IMR-90 (cell line): ENCODE data around the gene APH1A. TPM values are rescaled to one million over a fixed set of nuclear protein-coding genes. Genes with fewer than 3 reads are reported as not detected.
A peak's percentile ranks its signal among the peaks of the same experiment; 100 is the strongest.

Experiments used
- ATAC-seq: fragments of 200-7000 bp; cut with Tn5 transposase; 2 replicates; pipeline ENCODE4 v1.9.1; 2020; ENCODE audit warnings: low read depth, mild to moderate bottlenecking, moderate library complexity
- BruUV-seq: library from RNA; stranded (reverse); fragments of 400-500 nt; replicated peaks from 2 replicates; lab custom pipeline; 2021; lab: Mats Ljungman, UMichigan
- CTCF ChIA-PET: fragments of 300-600 bp; formaldehyde crosslinking; extraction: SDS; loops from one replicate; lab custom pipeline; 2021; ENCODE audit warnings: antibody characterized with exemption; lab: Yijun Ruan, JAX
- POLR2A ChIA-PET: fragments of 300-600 bp; sonication (Branson Sonifier 250); formaldehyde crosslinking; loops from one replicate; lab custom pipeline; 2022; ENCODE audit warnings: antibody characterized with exemption; ENCODE audit not compliant: unreplicated experiment; lab: Charles Lee
- DNase-seq: peaks from one replicate; pipeline ENCODE4 v3.0.0; 2013
- H2AFZ ChIP-seq: replicated peaks from 2 replicates; pipeline ENCODE3; 2013; ENCODE audit warnings: low read length, mild to moderate bottlenecking; ENCODE audit not compliant: poor library complexity
- H2AK5ac ChIP-seq: 2 replicates; pipeline ENCODE4 v1.6.1; 2013; ENCODE audit warnings: low read depth, low read length, inconsistent platforms
- H2AK9ac ChIP-seq: replicated peaks from 2 replicates; pipeline ENCODE3; 2013; ENCODE audit warnings: mild to moderate bottlenecking, low read depth, low read length, moderate library complexity; ENCODE audit not compliant: poor library complexity
- H2BK120ac ChIP-seq: 2 replicates; pipeline ENCODE4 v1.6.1; 2013; ENCODE audit warnings: low read depth, low read length, inconsistent platforms
- H2BK15ac ChIP-seq: 3 replicates; pipeline ENCODE4 v1.6.1; 2013; ENCODE audit warnings: low read depth, low read length, inconsistent platforms
- H2BK20ac ChIP-seq: 2 replicates; pipeline ENCODE4 v1.6.1; 2013; ENCODE audit warnings: low read depth, mild to moderate bottlenecking, inconsistent platforms, low read length, moderate library complexity
- H2BK5ac ChIP-seq: 2 replicates; pipeline ENCODE4 v1.6.1; 2013; ENCODE audit warnings: mild to moderate bottlenecking, low read depth, low read length, inconsistent platforms; ENCODE audit not compliant: poor library complexity, severe bottlenecking
- H3K14ac ChIP-seq: replicated peaks from 2 replicates; pipeline ENCODE4 v1.6.1; 2013; ENCODE audit warnings: low read depth, low read length, inconsistent platforms
- H3K18ac ChIP-seq: 2 replicates; pipeline ENCODE4 v1.6.1; 2013; ENCODE audit warnings: low read depth, low read length, control low read depth
- H3K23ac ChIP-seq: 2 replicates; pipeline ENCODE4 v1.6.1; 2013; ENCODE audit warnings: low read depth, low read length, inconsistent platforms
- H3K27ac ChIP-seq: 2 replicates; pipeline ENCODE4 v1.5.1; 2013; ENCODE audit warnings: mild to moderate bottlenecking, control low read depth, low read length; ENCODE audit not compliant: insufficient read depth
- H3K27me3 ChIP-seq: 2 replicates; pipeline ENCODE4 v1.6.1; 2013; ENCODE audit warnings: low read length; ENCODE audit not compliant: control insufficient read depth, insufficient read depth
- H3K36me3 ChIP-seq: 2 replicates; pipeline ENCODE4 v1.6.1; 2013; ENCODE audit warnings: low read length, mixed read lengths; ENCODE audit not compliant: control insufficient read depth, insufficient read depth
- H3K4ac ChIP-seq: 2 replicates; pipeline ENCODE4 v1.6.1; 2013; ENCODE audit warnings: low read depth, low read length, inconsistent platforms
- H3K4me1 ChIP-seq: 2 replicates; pipeline ENCODE4 v1.6.1; 2013; ENCODE audit warnings: low read length, mixed read lengths; ENCODE audit not compliant: control insufficient read depth, insufficient read depth
- H3K4me2 ChIP-seq: 2 replicates; pipeline ENCODE4 v1.6.1; 2013; ENCODE audit warnings: low read depth, mild to moderate bottlenecking, control low read depth, low read length, moderate library complexity
- H3K4me3 ChIP-seq: 2 replicates; pipeline ENCODE4 v1.5.1; 2013; ENCODE audit warnings: low read depth, mild to moderate bottlenecking, control low read depth, low read length, moderate library complexity; ENCODE audit not compliant: insufficient read depth
- H3K56ac ChIP-seq: 2 replicates; pipeline ENCODE4 v1.6.1; 2013; ENCODE audit warnings: low read length, inconsistent platforms; ENCODE audit not compliant: insufficient read depth; ENCODE audit errors: extremely low read depth
- H3K79me1 ChIP-seq, 2 experiments: 2 replicates each; pipeline ENCODE4 v1.6.1; 2013; ENCODE audit warnings: low read length in 2 of 2, inconsistent platforms in 1 of 2, low read depth in 1 of 2
- H3K9ac ChIP-seq: 2 replicates; pipeline ENCODE4 v1.6.1; 2013; ENCODE audit warnings: low read depth, low read length, control low read depth
- H3K9me1 ChIP-seq: 2 replicates; pipeline ENCODE4 v1.6.1; 2013; ENCODE audit warnings: low read length, inconsistent platforms; ENCODE audit not compliant: insufficient read depth
- H3K9me3 ChIP-seq: 2 replicates; pipeline ENCODE4 v1.6.1; 2013; ENCODE audit warnings: low read length; ENCODE audit not compliant: control insufficient read depth, insufficient read depth
- H4K20me1 ChIP-seq: 2 replicates; pipeline ENCODE4 v1.6.1; 2013; ENCODE audit warnings: low read length, inconsistent platforms; ENCODE audit not compliant: insufficient read depth
- H4K5ac ChIP-seq: 2 replicates; pipeline ENCODE4 v1.6.1; 2013; ENCODE audit warnings: mild to moderate bottlenecking, low read depth, low read length, control low read depth
- H4K8ac ChIP-seq, 2 experiments: 2 replicates each; pipeline ENCODE4 v1.6.1; 2013; ENCODE audit warnings: low read depth in 2 of 2, low read length in 2 of 2, control low read depth in 1 of 2, inconsistent platforms in 1 of 2
- H4K91ac ChIP-seq: 2 replicates; pipeline ENCODE4 v1.6.1; 2013; ENCODE audit warnings: low read depth, low read length, inconsistent platforms; ENCODE audit not compliant: insufficient read depth
- BHLHE40 ChIP-seq: fragments of 150-350 bp; IDR thresholded peaks from 2 replicates; pipeline ENCODE4 v1.6.1; 2016; ENCODE audit warnings: mild to moderate bottlenecking, low read depth, low read length
- CHD1 ChIP-seq: IDR thresholded peaks from 2 replicates; pipeline ENCODE4 v1.6.1; 2012; ENCODE audit warnings: low read depth, low read length, improper control_type of control experiment
- FOS ChIP-seq: fragments of 150-350 bp; IDR thresholded peaks from 2 replicates; pipeline ENCODE4 v1.6.1; 2016; ENCODE audit warnings: low read depth, low read length
- MAFK ChIP-seq: IDR thresholded peaks from 2 replicates; pipeline ENCODE4 v1.6.1; 2012; ENCODE audit warnings: low read depth, low read length, improper control_type of control experiment
- MAZ ChIP-seq: IDR thresholded peaks from 2 replicates; pipeline ENCODE4 v1.6.1; 2012; ENCODE audit warnings: low read depth, mild to moderate bottlenecking, low read length, improper control_type of control experiment, moderate library complexity, borderline replicate concordance
- MXI1 ChIP-seq: IDR thresholded peaks from 2 replicates; pipeline ENCODE4 v1.6.1; 2012; ENCODE audit warnings: low read depth, mild to moderate bottlenecking, low read length, moderate library complexity, borderline replicate concordance
- NFE2L2 ChIP-seq: fragments of 150-350 bp; IDR thresholded peaks from 2 replicates; pipeline ENCODE4 v1.6.1; 2016; ENCODE audit warnings: low read depth, mild to moderate bottlenecking, low read length
- POLR2A ChIP-seq: IDR thresholded peaks from 2 replicates; pipeline ENCODE4 v1.6.1; 2012; ENCODE audit warnings: mild to moderate bottlenecking, low read depth, low read length
- RAD21 ChIP-seq: IDR thresholded peaks from 2 replicates; pipeline ENCODE4 v1.6.1; 2012; ENCODE audit warnings: low read length, improper control_type of control experiment
- RCOR1 ChIP-seq: IDR thresholded peaks from 2 replicates; pipeline ENCODE4 v1.6.1; 2012; ENCODE audit warnings: mild to moderate bottlenecking, low read length, improper control_type of control experiment; ENCODE audit not compliant: insufficient replicate concordance
- RFX5 ChIP-seq: IDR thresholded peaks from 2 replicates; pipeline ENCODE4 v1.8.0; 2012; ENCODE audit warnings: low read depth, mild to moderate bottlenecking, low read length, moderate library complexity
- SMC3 ChIP-seq: fragments of 150-350 bp; IDR thresholded peaks from 2 replicates; pipeline ENCODE4 v1.6.1; 2016; ENCODE audit warnings: low read depth, mild to moderate bottlenecking, antibody characterized with exemption, low read length, moderate library complexity
- WGBS, 2 experiments: methylation state at CpG; one replicate each; pipeline versions ENCODE4 v1.1.5 to v1.1.7; 2013; ENCODE audit warnings: missing lambda C conversion rate in 2 of 2; ENCODE audit not compliant: insufficient read length in 1 of 2; ENCODE audit errors: extremely low coverage in 2 of 2; 5-methylcytosine and 5-hydroxymethylcytosine counted together
- dilution Hi-C: fragments of 300-500 bp; cut with HindIII; formaldehyde crosslinking; loops from one replicate; pipeline ENCODE4 v1.14.3; 2018; ENCODE audit warnings: low sequenced_read_pairs; ENCODE audit not compliant: unreplicated experiment
- in situ Hi-C: fragments of 300-500 bp; cut with MboI; formaldehyde crosslinking; loops from 3 replicates; pipeline ENCODE4 v1.14.3; 2019; ENCODE audit warnings: low sequenced_read_pairs, inconsistent platforms, mixed read lengths
- intact Hi-C: fragments of 100-400 bp; cut with micrococcal nuclease; formaldehyde crosslinking; loops from 2 replicates; pipeline ENCODE4 v1.10.0; 2022
- polyA plus RNA-seq, 3 experiments: library from polyadenylated mRNA; depleted of rRNA; stranded (reverse); fragments of >200 nt; gene quantifications; 2 replicates each; pipeline ENCODE4 v1.2.3, GENCODE V29; 2012; ENCODE audit warnings: low replicate concordance in 1 of 3
- total RNA-seq: library from RNA; depleted of rRNA; stranded (reverse); fragments of >200 nt; gene quantifications from 2 replicates; pipeline ENCODE4 v1.2.3, GENCODE V29; 2012
- TF ChIP-seq, protein P1 (sequence below): fragments of 150-350 bp; IDR thresholded peaks from 2 replicates; pipeline ENCODE4 v1.6.1; 2016; ENCODE audit warnings: low read depth, mild to moderate bottlenecking, low read length, moderate library complexity, borderline replicate concordance
- TF ChIP-seq, protein P2 (sequence below): fragments of 150-350 bp; IDR thresholded peaks from 2 replicates; pipeline ENCODE4 v1.6.1; 2017; ENCODE audit warnings: mild to moderate bottlenecking, antibody characterized with exemption, low read length, low read depth

APH1A gene
- total and polyA plus RNA-seq, 2 of the 4 experiments (the other 2 are of a cell fraction), result 62.0 to 94.2 TPM

DNA sequence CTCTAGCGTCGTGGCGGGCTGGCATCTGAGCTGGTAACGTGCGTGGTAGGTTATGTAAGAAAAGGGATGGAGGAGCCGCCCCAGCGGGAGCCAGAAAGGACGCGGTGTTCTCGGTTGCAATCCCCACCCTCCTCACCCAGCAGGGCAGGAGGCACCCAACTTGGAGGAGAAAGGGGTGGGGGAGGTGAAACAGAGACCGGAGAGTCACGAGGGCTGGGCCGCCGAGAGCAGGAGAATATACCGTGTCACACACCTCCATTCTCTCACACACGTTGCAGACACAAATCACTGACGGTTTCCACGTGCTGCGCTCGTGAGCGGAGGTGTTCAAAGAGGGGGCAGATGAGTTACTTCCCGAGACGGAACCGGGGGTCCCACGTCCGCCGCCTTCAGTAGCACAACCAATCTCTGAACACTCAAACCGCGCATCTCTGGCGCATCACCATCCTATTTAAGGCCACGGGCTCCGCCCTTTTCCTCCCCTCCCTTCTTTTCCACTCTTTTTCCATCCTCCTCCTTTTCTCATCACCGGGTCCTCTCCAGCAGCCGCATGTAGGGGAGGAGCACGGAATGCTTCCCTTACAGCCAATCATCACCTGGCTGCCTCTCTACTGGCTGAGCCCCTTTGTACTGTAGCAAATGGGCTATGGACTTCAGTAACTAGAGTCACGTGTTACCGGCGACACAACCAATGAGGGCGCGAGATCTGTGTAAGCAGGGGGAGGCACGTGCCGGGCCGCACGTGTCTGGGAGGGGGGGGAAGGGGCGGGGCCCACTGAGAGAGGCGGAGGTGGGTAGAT is 13.1 kb upstream of the APH1A start, which contains the start of gene CIART:
Gene CIART (plus strand): TSS at position 797 of the 800 bp plus-strand sequence. CDS start 714 bp downstream, outside the sequence.
- Histone ChIP-seq H3K4me1 (peaks cover 5% of the 10 kb centered on the region), H3K23ac (peak within 1 kb of the TSS; percentile 82), H3K9me1 (no peaks in the 10 kb centered on the region), H3K9ac (peak within 1 kb of the TSS; percentile 70), H3K36me3 (peaks cover 11% of the 10 kb centered on the region), H2AK5ac (peak within 1 kb of the TSS; percentile 40), H2AK9ac (peak within 1 kb of the TSS; percentile 93), H2BK15ac (peak within 1 kb of the TSS; percentile 28; the same call in 1 of the 3 replicates), H2BK5ac (peak within 1 kb of the TSS; percentile 43), H3K27ac (peak within 1 kb of the TSS; percentile 24), H3K56ac (peak within 1 kb of the TSS; percentile 57; the same call in 1 of the 2 replicates), H2BK20ac (no peak within 1 kb of the TSS), H2AFZ (peak within 1 kb of the TSS; percentile 92), H3K4me3 (peak within 1 kb of the TSS; percentile 58), H3K14ac (peak within 1 kb of the TSS; percentile 82), H4K5ac (0 out of 2 replicates have a peak within 1 kb of the TSS, but pooled peaks have one; percentile 12), H3K4me2 (peak within 1 kb of the TSS; percentile 84), H4K20me1 (no peaks in the 10 kb centered on the region), H4K91ac (peak within 1 kb of the TSS; percentile 58), H2BK120ac (peak within 1 kb of the TSS; percentile 60; the same call in 1 of the 2 replicates), H3K18ac (no peak within 1 kb of the TSS), H3K4ac (peak within 1 kb of the TSS; percentile 70), H3K27me3 (no peaks in the 10 kb centered on the region), H4K8ac (peak within 1 kb of the TSS; percentile 9 to 70; a peak in 3 of 4 replicates), H3K79me1 (peaks cover 17 to 21% of the 10 kb centered on the region in 2 experiments; a peak in 3 of 4 replicates), H3K9me3 (no peaks in the 10 kb centered on the region)
- dilution Hi-C loops (no loop called here), intact Hi-C loops (loop anchor here (1.0 to 5.0 kb wide), 2 partner anchors 26 to 45 kb away; partner anchors contain the start of gene ANP32E), in situ Hi-C loops (no loop called here)
- ATAC-seq (peak; percentile 98), DNase-seq (peak; percentile 100)
- BruUV-seq, result no TSS peak
- 2% methylated on average over 18 of the region's 46 CpGs; no CpG with 5 or more reads in 1 of the 2 experiments for WGBS, 2 experiments
- POLR2A ChIA-PET, result interaction anchor here (0.6 to 1.3 kb wide), 3 partner anchors 9 to 20 kb away, joined by 3 to 5 read pairs (median 5); partner anchors contain the start of gene C1orf54
- CTCF ChIA-PET, result interaction anchor here (0.6 to 3.8 kb wide), 3 partner anchors 9 to 77 kb away, joined by 4 to 31 read pairs (median 4); no protein-coding TSS in a partner anchor
- TF ChIP-seq NFE2L2, result peak; percentile 44; the same call in 1 of the 2 replicates
- no peak for TF ChIP-seq CHD1
- TF ChIP-seq MAFK, result no peak
- TF ChIP-seq, protein P1, sequence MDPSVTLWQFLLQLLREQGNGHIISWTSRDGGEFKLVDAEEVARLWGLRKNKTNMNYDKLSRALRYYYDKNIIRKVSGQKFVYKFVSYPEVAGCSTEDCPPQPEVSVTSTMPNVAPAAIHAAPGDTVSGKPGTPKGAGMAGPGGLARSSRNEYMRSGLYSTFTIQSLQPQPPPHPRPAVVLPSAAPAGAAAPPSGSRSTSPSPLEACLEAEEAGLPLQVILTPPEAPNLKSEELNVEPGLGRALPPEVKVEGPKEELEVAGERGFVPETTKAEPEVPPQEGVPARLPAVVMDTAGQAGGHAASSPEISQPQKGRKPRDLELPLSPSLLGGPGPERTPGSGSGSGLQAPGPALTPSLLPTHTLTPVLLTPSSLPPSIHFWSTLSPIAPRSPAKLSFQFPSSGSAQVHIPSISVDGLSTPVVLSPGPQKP, result no peak
- TF ChIP-seq RCOR1, result no peak
- TF ChIP-seq FOS, result peak; percentile 71
- peak; percentile 99 for TF ChIP-seq BHLHE40
- TF ChIP-seq POLR2A, result peak; percentile 60
- TF ChIP-seq RFX5, result no peak
- no peak for TF ChIP-seq SMC3
- TF ChIP-seq MXI1, result peak; percentile 29; the same call in 1 of the 2 replicates
- peak; percentile 99 for TF ChIP-seq MAZ
- no peak for TF ChIP-seq RAD21
- TF ChIP-seq, protein P2, sequence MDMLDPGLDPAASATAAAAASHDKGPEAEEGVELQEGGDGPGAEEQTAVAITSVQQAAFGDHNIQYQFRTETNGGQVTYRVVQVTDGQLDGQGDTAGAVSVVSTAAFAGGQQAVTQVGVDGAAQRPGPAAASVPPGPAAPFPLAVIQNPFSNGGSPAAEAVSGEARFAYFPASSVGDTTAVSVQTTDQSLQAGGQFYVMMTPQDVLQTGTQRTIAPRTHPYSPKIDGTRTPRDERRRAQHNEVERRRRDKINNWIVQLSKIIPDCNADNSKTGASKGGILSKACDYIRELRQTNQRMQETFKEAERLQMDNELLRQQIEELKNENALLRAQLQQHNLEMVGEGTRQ, result peak; percentile 95
